GM21737 (cell line): ENCODE data around the gene SLCO2A1.

Experiments
- ATAC-seq: cut with Tn5 transposase; IDR thresholded peaks from one replicate; pipeline ENCODE4 v1.9.1; 2021; ENCODE audit warnings: mild to moderate bottlenecking, moderate library complexity; ENCODE audit not compliant: unreplicated experiment

The SLCO2A1 gene

DNA sequence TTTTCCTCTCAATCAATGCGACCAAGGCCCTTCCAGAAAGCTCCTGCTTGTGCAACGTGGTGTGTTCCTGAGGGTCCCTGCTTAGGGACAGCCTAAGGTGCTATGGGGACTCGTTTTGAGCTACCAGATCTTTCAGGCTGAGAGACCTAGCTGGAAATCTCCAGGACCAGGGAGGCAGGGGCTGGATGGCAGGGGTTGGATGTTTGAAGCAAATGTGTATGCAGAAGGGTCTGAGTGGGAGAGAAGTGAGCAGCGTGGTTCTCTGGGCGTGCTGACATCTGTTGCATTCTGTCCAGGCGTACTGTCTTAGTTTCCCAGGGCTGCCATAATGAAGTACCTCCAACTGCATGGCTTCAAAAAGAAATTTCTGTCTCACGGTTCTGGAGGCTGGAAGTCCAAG is 31.7 kb upstream of the SLCO2A1 start:
- no peak for ATAC-seq

GRCh38 chr3:134060561-134061385 is 31.0 kb upstream of the SLCO2A1 start:
- ATAC-seq, result no peak

- ATAC-seq, result no peak
Observed at GRCh38 chr3:134059671-134060560, 30.2 kb upstream of the SLCO2A1 start.

DNA sequence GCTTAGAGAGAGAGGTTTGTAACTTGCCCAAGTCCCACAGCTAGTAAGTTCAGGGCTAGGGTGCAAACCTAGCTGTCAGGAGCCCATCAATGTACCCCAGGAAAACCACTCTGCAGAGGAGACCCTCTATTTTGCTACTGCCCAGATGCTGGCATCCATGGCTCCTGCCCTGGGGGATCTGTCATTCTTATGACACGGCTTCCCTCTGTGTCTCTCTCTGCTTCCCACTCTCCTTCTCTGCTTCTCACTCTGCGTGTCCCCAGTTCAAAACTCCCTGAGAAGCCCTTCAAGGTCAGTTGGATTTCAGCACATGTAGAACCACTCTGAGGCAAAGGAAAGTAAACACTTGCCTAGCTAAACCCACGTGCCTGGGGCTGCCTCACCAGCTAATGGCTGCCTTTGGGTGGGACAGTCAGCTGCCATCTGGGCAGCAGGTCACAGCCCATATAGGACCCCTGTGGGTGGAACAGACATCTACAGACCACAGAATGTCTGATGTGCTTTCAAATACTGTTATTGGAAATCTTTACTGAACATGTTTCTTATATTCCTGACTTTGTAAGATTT is 29.4 kb upstream of the SLCO2A1 start:
- ATAC-seq, result no peak

- ATAC-seq, result no peak
Observed at GRCh38 chr3:134057654-134058110, 28.0 kb upstream of the SLCO2A1 start.

- ATAC-seq, result no peak
Observed at GRCh38 chr3:134057006-134057653, 27.4 kb upstream of the SLCO2A1 start.

- ATAC-seq, result no peak
Observed at GRCh38 chr3:134056464-134056891, 26.8 kb upstream of the SLCO2A1 start.

DNA sequence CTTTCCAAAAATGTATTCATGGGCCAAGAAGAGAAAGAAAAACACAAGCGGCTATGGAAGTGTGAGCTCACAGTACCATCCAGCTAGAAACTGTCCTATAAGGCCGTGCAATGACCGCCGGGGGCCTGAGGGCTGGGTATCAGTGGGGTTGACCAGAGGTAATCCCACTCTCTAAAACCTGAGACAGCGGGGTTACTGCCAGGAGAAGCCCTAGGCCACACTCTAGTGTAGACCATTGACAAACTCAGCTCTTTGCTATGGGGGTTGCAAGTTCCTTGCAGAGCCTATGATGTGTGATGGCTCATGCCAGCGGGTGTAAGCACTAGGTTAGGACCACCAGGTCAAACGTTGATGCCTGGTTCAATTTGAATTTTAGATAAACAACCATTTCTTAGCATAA is 25.9 kb upstream of the SLCO2A1 start:
- no peak for ATAC-seq

DNA sequence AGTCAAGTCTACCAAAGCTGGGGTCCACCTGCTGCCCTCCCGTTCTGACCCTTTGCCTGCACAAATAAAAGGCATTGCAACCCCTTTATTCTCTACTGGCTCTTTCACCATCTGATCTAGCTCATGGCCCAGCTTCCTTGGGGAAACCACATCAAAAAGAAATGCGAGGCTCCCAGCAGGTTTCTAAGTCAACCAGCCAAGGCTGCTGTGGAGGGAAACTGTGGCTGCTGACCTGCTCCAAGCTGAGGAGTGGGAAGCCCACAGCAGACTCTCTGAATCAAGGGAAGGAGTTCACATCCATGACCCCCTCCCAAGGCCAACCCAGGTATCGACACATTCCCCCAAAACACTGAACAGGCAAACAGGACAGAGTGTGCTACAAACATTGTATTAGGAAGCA is 25.2 kb upstream of the SLCO2A1 start:
- no peak for ATAC-seq

GRCh38 chr3:134054231-134054630 is 24.5 kb upstream of the SLCO2A1 start:
- no peak for ATAC-seq

DNA sequence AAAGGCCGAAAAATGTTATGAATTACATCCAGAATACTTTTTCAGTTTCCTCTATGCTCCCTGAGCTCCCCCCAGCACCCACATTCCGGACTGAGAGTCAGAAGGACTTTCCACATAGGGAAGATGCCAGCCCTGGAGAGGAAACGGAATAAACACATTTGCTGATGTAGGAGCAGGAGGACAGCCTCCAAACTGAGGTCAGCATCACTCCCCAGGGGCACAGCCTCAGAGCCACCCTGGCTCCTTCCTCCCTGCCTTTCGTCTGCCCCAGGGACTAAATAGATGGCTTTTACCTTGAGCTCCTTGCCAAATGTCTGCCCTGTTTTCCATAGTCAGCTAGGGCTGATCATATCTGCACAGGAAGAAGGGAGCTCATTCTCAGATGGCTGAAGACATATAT is 22.6 kb upstream of the SLCO2A1 start:
- no peak for ATAC-seq

GRCh38 chr3:134049676-134050075 is 20.0 kb upstream of the SLCO2A1 start:
- no peak for ATAC-seq

DNA sequence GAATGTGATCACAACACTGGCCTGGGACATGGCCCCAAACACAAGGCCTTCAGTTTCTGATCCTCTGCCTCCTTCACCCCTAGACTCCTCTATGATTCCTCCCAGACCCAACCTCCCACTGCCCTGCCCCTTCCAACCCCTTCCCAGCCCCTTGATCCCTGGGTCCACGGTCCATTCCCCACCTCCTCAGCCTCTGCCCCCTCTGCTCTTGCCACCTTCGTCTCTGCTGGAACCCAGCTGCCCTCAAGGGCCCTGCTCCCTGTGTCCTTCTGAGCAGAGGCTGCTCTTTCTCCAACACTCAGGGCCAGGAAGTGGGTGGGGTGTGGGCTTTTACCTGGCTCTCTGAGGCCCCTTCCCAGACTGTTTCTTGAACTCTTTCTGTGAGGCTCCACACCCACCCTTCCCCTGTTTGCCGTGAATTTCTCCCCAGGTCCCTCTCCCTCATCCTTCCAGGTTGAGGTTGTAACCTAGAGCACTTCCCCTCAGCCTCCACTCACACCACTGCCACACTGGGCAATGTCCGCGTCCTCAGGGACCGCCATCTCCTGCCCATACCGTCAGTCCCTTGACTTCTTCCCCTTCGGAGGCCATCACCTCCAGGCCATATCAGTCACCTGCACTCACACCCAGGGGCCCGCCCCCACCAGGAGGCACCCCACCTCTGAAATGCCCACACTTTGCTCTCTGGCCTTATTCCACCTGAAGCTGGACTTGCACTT is 18.7 kb upstream of the SLCO2A1 start:
- no peak for ATAC-seq

DNA sequence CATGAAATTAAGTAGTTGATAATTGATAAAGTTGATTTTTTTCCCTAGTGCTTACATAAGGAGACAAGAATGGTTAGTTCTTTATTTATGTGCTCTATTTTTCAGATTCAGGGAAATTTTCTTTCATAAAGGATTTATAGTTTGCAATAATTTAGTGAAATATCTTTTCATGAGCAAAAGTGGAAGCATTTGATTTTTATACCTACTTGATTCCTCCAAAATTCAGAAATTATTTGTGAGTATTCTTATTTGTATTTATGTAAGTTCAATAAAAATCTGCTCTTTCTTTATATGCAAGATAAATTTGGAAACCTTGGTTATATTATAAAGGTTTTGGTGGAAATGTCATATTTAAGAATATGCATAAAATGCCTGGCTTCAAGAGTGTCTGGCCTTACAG is 14.7 kb upstream of the SLCO2A1 start:
- no peak for ATAC-seq

DNA sequence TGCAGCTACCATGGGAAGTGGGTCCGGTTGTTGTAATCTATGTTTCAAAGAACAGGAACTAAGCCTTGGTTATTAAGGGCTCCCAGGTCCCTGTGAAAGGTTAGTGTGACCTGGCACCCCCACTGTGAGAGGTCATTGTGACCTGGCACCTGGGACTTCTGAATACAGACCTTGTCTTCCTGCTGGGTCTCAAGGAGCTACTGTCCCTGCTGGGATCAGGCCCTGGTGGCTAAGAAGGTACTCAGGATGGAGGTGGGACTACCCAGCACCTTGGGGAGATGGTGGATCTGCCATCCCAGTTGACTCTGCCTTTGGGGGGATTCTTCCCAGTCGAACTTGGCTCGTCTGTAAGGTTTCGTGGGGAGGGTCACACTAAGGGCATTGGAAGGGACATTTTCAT is 10.3 kb upstream of the SLCO2A1 start:
- no peak for ATAC-seq

- ATAC-seq, result no peak
Observed at GRCh38 chr3:134039161-134039862, 9.6 kb upstream of the SLCO2A1 start.

DNA sequence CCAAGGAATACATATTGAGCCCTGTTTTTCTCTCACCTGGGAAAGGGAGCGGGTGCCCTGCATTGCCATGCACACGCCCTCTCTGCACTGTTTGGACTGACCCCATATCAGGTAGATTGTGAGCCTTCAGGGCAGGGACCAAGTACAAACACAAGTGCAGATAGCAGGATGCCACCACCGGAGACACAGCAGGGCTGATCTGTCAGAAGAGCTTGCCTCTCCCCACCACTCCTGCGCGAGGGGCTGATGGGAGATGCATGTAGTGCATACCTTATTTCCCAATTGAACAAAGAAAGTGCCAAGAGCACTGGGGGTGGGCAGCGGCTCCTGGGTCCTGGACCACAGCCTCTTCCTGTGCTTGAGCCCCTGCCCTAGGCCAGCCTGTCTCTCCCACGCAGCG is 9.0 kb upstream of the SLCO2A1 start:
- no peak for ATAC-seq

GRCh38 chr3:134038071-134038491 is 8.4 kb upstream of the SLCO2A1 start:
- ATAC-seq, result no peak

- ATAC-seq, result no peak
Observed at GRCh38 chr3:134037168-134037567, 7.4 kb upstream of the SLCO2A1 start.

DNA sequence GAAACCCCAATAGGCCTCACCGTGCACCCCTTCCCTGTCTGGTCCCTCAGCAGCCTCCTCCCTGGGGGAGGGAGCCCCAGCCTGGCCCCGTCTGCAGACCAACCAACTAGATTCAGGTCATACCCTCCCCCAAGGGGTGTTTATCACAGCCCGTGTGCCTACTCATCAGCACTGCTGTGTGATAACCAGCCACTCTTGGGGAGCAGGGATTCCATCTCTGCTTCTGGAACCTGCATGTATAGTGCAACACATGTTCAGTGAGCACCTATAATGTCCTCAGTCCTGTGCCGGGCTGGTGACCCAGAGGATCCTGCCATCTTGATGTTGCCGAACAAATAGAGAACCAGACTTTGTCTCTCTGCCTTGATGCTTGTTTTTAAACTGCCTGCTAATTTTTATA is 6.6 kb upstream of the SLCO2A1 start:
- no peak for ATAC-seq
